GM23338 (cell line): ENCODE results near the gene RPL10.

Experiments used
- CREB1 ChIP-seq: fragments of 250-450 bp; sonication (Bioruptor Pico); IDR thresholded peaks from 2 replicates; pipeline ENCODE4 v1.5.0; 2020; ENCODE audit warnings: low read depth, mild to moderate bottlenecking, moderate library complexity
- CTCF ChIP-seq, 2 experiments: fragments of 200-600 bp in 1 of 2; sonication (generic) in 1 of 2; conservative IDR thresholded peaks; 2 replicates each; pipeline versions ENCODE4 v1.5.1 to v1.6.1; 2016 to 2017; ENCODE audit warnings: antibody characterized with exemption in 2 of 2, low read depth in 2 of 2, mild to moderate bottlenecking in 2 of 2, moderate library complexity in 1 of 2
- EZH2 ChIP-seq: fragments of 200-600 bp; sonication (generic); IDR thresholded peaks from one replicate; pipeline ENCODE4 v1.8.0; 2017; ENCODE audit warnings: antibody characterized with exemption, mild to moderate bottlenecking, low read depth; ENCODE audit not compliant: unreplicated experiment
- EZH2phosphoT487 ChIP-seq: fragments of 200-600 bp; sonication (generic); IDR thresholded peaks from one replicate; pipeline ENCODE4 v1.8.1; 2018; ENCODE audit warnings: antibody characterized with exemption; ENCODE audit not compliant: unreplicated experiment
- JUNB ChIP-seq: IDR thresholded peaks from one replicate; pipeline ENCODE4 v1.6.1; 2016; ENCODE audit warnings: antibody characterized with exemption; ENCODE audit not compliant: unreplicated experiment
- NANOG ChIP-seq: IDR thresholded peaks from 2 replicates; pipeline ENCODE4 v1.6.1; 2016; ENCODE audit warnings: antibody characterized with exemption, borderline replicate concordance
- POLR2AphosphoS5 ChIP-seq: IDR thresholded peaks from 2 replicates; pipeline ENCODE4 v1.6.1; 2016; ENCODE audit warnings: antibody characterized with exemption, low read depth
- STAT1 ChIP-seq: IDR thresholded peaks from one replicate; pipeline ENCODE4 v1.6.1; 2016; ENCODE audit warnings: antibody characterized with exemption; ENCODE audit not compliant: unreplicated experiment
- ZNF331 ChIP-seq: fragments of 250-450 bp; sonication (Bioruptor Pico); IDR thresholded peaks from 2 replicates; pipeline ENCODE4 v1.5.0; 2020; ENCODE audit warnings: low read depth, mild to moderate bottlenecking, moderate library complexity
- TF ChIP-seq, protein P1 (sequence below): IDR thresholded peaks from one replicate; pipeline ENCODE4 v1.6.1; 2018; ENCODE audit warnings: antibody characterized with exemption; ENCODE audit not compliant: unreplicated experiment

GRCh38 chrX:154352466-154352865 lies 45.7 kb upstream of the RPL10 start:
- TF ChIP-seq CTCF (conservative IDR thresholded peaks at IDR 0.05; ENCODE audit: low read depth in 2 of 2), result no peak
- no peak for TF ChIP-seq POLR2AphosphoS5
- TF ChIP-seq JUNB, result no peak
- no peak for TF ChIP-seq EZH2
- no peak for TF ChIP-seq ZNF331 (CRISPR knock-in tag)
- TF ChIP-seq, protein P1, sequence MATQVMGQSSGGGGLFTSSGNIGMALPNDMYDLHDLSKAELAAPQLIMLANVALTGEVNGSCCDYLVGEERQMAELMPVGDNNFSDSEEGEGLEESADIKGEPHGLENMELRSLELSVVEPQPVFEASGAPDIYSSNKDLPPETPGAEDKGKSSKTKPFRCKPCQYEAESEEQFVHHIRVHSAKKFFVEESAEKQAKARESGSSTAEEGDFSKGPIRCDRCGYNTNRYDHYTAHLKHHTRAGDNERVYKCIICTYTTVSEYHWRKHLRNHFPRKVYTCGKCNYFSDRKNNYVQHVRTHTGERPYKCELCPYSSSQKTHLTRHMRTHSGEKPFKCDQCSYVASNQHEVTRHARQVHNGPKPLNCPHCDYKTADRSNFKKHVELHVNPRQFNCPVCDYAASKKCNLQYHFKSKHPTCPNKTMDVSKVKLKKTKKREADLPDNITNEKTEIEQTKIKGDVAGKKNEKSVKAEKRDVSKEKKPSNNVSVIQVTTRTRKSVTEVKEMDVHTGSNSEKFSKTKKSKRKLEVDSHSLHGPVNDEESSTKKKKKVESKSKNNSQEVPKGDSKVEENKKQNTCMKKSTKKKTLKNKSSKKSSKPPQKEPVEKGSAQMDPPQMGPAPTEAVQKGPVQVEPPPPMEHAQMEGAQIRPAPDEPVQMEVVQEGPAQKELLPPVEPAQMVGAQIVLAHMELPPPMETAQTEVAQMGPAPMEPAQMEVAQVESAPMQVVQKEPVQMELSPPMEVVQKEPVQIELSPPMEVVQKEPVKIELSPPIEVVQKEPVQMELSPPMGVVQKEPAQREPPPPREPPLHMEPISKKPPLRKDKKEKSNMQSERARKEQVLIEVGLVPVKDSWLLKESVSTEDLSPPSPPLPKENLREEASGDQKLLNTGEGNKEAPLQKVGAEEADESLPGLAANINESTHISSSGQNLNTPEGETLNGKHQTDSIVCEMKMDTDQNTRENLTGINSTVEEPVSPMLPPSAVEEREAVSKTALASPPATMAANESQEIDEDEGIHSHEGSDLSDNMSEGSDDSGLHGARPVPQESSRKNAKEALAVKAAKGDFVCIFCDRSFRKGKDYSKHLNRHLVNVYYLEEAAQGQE, result no peak
- TF ChIP-seq EZH2phosphoT487, result no peak
- TF ChIP-seq STAT1, result no peak
- no peak for TF ChIP-seq NANOG
- no peak for TF ChIP-seq CREB1
